ENCODE measurements around the gene ZFP3. TPM values are rescaled to one million over a fixed set of nuclear protein-coding genes. Genes with fewer than 3 reads are reported as not detected.
"Not testable (repeated sequence)": the region's sequence is repeated elsewhere in the genome, so short reads cannot be mapped to it uniquely, and the experiment has no call there.

ZFP3 gene
- total RNA-seq, 1 experiment from 2014 or later: 0.11 TPM

GRCh38 chr17:5128905-5129535 is 50.8 kb downstream of the ZFP3 start:
- H3T11ph ChIP-seq (ENCODE audit: low read length): no peak overlapping the region
- no peaks in the 10 kb centered on the region for H3K9me3 ChIP-seq (ENCODE audit: control insufficient read depth, low read depth, low read length)
- no peak overlapping the region for H2BK15ac ChIP-seq (ENCODE audit: low read depth, low read length)
- no peaks in the 10 kb centered on the region for H3K27me3 ChIP-seq (ENCODE audit: insufficient read depth, low read length)
- no peaks in the 10 kb centered on the region for H3K4me1 ChIP-seq (ENCODE audit: insufficient read depth, low read length)
- no peaks in the 10 kb centered on the region for H3K4me1 Mint-ChIP-seq
- no peaks in the 10 kb centered on the region for H3K9me3 Mint-ChIP-seq
- no peak overlapping the region for H3K4ac ChIP-seq (ENCODE audit: low read depth, low read length)
- H2BK20ac ChIP-seq (ENCODE audit: low read depth, low read length, poor library complexity, severe bottlenecking): no peak overlapping the region
- no peak overlapping the region for H4K91ac ChIP-seq (ENCODE audit: insufficient read length, low read depth, low read length)
- no peak overlapping the region for H2BK12ac ChIP-seq (ENCODE audit: insufficient read length, low read depth, low read length)
- no peaks in the 10 kb centered on the region for H4K20me1 ChIP-seq (ENCODE audit: control insufficient read depth, insufficient read depth, insufficient read length)
- H3K4me3 Mint-ChIP-seq: no peak overlapping the region
- peaks cover 35% of the 10 kb centered on the region for H3K27me3 Mint-ChIP-seq (ENCODE audit: low read depth)
- no peaks in the 10 kb centered on the region for H3K79me1 ChIP-seq (ENCODE audit: insufficient read depth, low read depth, low read length, poor library complexity, severe bottlenecking)
- H2AFZ ChIP-seq (ENCODE audit: low read length): no peak overlapping the region
- H4K5ac ChIP-seq (ENCODE audit: insufficient read length, low read depth, low read length): no peak overlapping the region
- H3K4me2 ChIP-seq (ENCODE audit: insufficient read depth, insufficient read length, low read length): no peak overlapping the region
- no peak overlapping the region for H3K27ac ChIP-seq (ENCODE audit: insufficient read length, low read depth, low read length)
- no peak for DNase-seq
- H3K9ac ChIP-seq (ENCODE audit: extremely low read depth, insufficient read length, low read length): no peak overlapping the region
- H3K56ac ChIP-seq (ENCODE audit: insufficient read length, low read depth, low read length): no peak overlapping the region
- no peak overlapping the region for H3K18ac ChIP-seq (ENCODE audit: insufficient read length, low read depth, low read length)
- H3K27ac Mint-ChIP-seq: no peak overlapping the region
- no peaks in the 10 kb centered on the region for H3K79me2 ChIP-seq (ENCODE audit: insufficient read depth, low read length)
- H3K23ac ChIP-seq (ENCODE audit: insufficient read length, low read depth, low read length): no peak overlapping the region
- H3K23me2 ChIP-seq (ENCODE audit: insufficient read length, low read depth, low read length, poor library complexity, severe bottlenecking): no peaks in the 10 kb centered on the region
- H3K14ac ChIP-seq (ENCODE audit: insufficient read depth, low read length): no peak overlapping the region
- no CpG with 5 or more reads among the region's 11 CpGs for WGBS (ENCODE audit: extremely low coverage, insufficient read length, low lambda C conversion rate)
- no peak for TF ChIP-seq CTCF (conservative IDR thresholded peaks at IDR 0.05)
- no peak overlapping the region for H4K8ac ChIP-seq (replicated peaks; ENCODE audit: insufficient read length, low read depth, low read length)
- no peaks in the 10 kb centered on the region for H3K36me3 Mint-ChIP-seq (ENCODE audit: insufficient read depth in 1 of 3, low read depth in 3 of 3)
- no peak overlapping the region for H2AK5ac ChIP-seq (ENCODE audit: insufficient read length, low read length)
- H2BK120ac ChIP-seq (ENCODE audit: low read depth, low read length, poor library complexity, severe bottlenecking): no peak overlapping the region
- no peak overlapping the region for H2BK5ac ChIP-seq (ENCODE audit: insufficient read length, low read length)

DNA sequence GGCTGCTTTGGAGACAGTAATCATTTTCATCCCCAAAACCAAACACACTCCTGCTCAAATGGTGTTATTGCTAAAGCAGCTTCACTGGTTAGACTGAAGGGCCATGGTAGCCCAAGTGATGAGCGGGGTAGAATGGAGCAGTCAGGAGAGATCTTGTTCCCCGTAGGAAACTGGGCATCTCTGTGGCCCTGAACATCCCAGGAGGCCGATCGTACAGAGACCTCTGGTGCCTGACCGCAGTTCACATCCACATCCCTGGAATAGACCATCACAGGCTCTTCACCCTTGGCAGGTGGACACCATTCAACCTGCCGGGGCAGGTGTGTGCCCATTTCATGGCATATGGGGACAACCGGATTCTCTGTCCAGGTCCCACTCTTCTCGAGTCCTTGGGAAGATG is 51.5 kb downstream of the ZFP3 start:
- H2AK5ac ChIP-seq (ENCODE audit: insufficient read length, low read length); H2BK5ac ChIP-seq (ENCODE audit: insufficient read length, low read length); H3T11ph ChIP-seq (ENCODE audit: low read length); H3K9ac ChIP-seq (ENCODE audit: extremely low read depth, insufficient read length, low read length); DNase-seq; H3K36me3 Mint-ChIP-seq (ENCODE audit: insufficient read depth in 1 of 3, low read depth in 3 of 3); H3K27ac Mint-ChIP-seq; H4K8ac ChIP-seq (replicated peaks; ENCODE audit: insufficient read length, low read depth, low read length); H3K14ac ChIP-seq (ENCODE audit: insufficient read depth, low read length); H4K91ac ChIP-seq (ENCODE audit: insufficient read length, low read depth, low read length); H3K79me1 ChIP-seq (ENCODE audit: insufficient read depth, low read depth, low read length, poor library complexity, severe bottlenecking); H3K4ac ChIP-seq (ENCODE audit: low read depth, low read length); H2AFZ ChIP-seq (ENCODE audit: low read length); H3K4me3 Mint-ChIP-seq; H3K23me2 ChIP-seq (ENCODE audit: insufficient read length, low read depth, low read length, poor library complexity, severe bottlenecking); H3K27ac ChIP-seq (ENCODE audit: insufficient read length, low read depth, low read length); H3K9me3 ChIP-seq (ENCODE audit: control insufficient read depth, low read depth, low read length); H2BK12ac ChIP-seq (ENCODE audit: insufficient read length, low read depth, low read length); H3K4me1 Mint-ChIP-seq; H3K27me3 ChIP-seq (ENCODE audit: insufficient read depth, low read length); H3K56ac ChIP-seq (ENCODE audit: insufficient read length, low read depth, low read length); H3K79me2 ChIP-seq (ENCODE audit: insufficient read depth, low read length); H3K23ac ChIP-seq (ENCODE audit: insufficient read length, low read depth, low read length); H4K20me1 ChIP-seq (ENCODE audit: control insufficient read depth, insufficient read depth, insufficient read length); H3K9me3 Mint-ChIP-seq; H3K18ac ChIP-seq (ENCODE audit: insufficient read length, low read depth, low read length); H3K4me1 ChIP-seq (ENCODE audit: insufficient read depth, low read length); H2BK15ac ChIP-seq (ENCODE audit: low read depth, low read length); H3K4me2 ChIP-seq (ENCODE audit: insufficient read depth, insufficient read length, low read length); H4K5ac ChIP-seq (ENCODE audit: insufficient read length, low read depth, low read length); H2BK120ac ChIP-seq (ENCODE audit: low read depth, low read length, poor library complexity, severe bottlenecking); H2BK20ac ChIP-seq (ENCODE audit: low read depth, low read length, poor library complexity, severe bottlenecking): not testable (repeated sequence)
- no CpG with 5 or more reads among the region's 8 CpGs for WGBS (ENCODE audit: extremely low coverage, insufficient read length, low lambda C conversion rate)
- H3K27me3 Mint-ChIP-seq (ENCODE audit: low read depth): peaks cover 28% of the 10 kb centered on the region

Data from H9 (cell line).